HG03558 (cell line): ENCODE results near the gene UNC119B.
"Not testable (repeated sequence)": the region's sequence is repeated elsewhere in the genome, so short reads cannot be mapped to it uniquely, and the experiment has no call there.

Experiments
- ATAC-seq: cut with Tn5 transposase; IDR thresholded peaks from one replicate; pipeline ENCODE4 v1.9.1; 2021; ENCODE audit warnings: moderate number of reproducible peaks; ENCODE audit not compliant: unreplicated experiment; ENCODE audit errors: extremely low read depth

UNC119B gene

GRCh38 chr12:120710031-120710804, at the start of gene UNC119B:
Gene UNC119B (plus strand): TSS chr12:120710458. CDS start chr12:120710475, 17 bp downstream.
- ATAC-seq = no peak

GRCh38 chr12:120661432-120661831, 48.8 kb upstream of the UNC119B start:
- no peak for ATAC-seq

GRCh38 chr12:120662879-120663278, 47.4 kb upstream of the UNC119B start:
- ATAC-seq = no peak

DNA sequence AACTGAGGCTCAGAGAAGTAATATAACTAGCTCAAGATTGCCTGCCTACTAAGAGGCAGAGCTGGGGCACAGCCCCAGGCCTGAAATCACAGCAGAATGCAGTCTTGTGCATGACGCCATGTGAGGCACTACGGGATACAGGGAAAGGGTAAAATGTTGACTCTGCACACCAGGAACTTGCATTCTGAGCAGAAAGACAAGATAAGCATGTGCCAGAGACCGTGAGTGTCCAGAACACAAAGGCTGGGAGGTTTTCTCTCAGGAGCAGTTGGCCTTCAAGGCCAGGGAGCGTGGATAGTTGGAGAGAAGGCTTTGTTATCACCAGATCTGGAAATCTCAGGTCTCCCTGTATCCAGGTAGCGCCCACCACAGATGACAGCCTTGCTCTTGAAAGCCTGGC, 46.5 kb upstream of the UNC119B start:
- no peak for ATAC-seq

DNA sequence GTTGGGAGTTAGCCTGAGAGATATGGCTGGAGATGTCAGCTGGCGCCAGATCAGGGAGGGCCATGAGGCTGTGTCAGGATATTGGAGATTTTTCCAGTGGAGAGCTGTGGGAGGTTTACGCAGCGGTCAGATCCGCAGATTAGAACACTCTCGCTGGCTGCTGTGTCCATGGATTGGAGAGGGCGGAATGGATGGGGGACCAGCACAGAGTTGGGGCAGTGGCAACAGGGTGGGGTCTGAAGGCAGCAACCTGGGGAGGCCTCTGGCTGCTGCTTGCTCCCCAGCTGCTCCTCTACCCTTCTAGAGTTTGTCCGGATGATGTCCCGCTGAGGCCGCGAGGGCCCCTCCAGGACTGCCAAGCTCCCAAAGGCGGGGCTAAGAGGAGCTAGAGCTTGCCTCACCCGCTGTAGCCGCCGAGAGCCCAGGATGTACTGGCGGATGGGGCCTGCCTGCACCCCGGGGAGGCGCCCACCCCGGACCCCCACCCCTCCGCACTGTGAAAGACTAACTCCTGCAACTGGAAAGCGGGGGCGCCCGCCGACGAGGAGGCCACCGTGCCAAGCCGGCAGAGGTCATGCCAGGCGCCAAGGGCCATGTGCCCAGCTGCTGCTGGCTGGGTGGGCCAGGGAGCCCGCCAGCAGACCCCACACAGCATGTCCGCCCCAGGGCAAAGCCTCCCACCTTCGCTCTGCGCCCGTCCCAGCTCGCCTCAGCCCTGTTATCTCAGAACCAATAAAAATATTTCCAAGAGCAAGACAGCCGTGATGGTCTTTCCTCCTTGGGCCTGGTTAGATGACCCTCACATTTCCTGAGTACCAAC, 43.5 kb upstream of the UNC119B start:
- no peak for ATAC-seq

DNA sequence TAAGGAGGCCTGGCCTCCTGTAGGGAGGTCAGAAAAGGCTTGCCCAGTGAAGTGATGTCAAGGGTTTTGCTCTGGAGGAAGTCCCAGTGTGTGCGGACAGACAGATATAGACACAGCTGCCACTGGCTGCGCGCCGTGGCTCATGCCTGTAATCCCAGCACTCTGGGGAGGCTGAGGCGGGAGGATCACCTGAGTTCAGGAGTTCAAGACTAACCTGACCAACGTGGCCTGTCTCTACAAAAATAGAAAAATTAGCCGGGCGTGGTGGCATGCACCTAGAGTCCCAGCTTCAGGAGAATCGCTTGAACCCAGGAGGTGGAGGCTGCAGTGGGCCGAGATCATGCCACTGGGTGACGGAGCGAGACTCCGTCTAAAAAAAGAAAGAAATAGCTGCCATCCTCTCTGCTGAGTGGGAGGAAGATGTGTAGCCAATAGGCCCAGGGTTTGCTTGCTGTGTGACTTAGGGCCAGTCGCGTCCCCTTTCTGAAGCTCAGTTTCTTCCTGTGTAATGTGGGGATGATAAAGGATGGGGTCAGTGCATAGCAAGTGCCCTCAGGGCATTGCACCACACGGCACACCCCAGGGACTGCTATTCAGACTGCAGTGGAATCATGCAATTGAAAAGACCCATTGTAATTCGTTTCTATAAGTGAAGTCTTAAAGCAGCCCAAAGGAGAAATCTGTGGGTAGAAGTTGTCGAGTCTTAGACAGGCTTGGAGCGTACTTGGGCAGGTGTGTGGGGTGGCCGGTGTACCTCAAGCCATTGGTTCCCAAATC, 42.0 kb upstream of the UNC119B start:
- no peak for ATAC-seq

GRCh38 chr12:120668868-120669840, 41.1 kb upstream of the UNC119B start:
- ATAC-seq = no peak

DNA sequence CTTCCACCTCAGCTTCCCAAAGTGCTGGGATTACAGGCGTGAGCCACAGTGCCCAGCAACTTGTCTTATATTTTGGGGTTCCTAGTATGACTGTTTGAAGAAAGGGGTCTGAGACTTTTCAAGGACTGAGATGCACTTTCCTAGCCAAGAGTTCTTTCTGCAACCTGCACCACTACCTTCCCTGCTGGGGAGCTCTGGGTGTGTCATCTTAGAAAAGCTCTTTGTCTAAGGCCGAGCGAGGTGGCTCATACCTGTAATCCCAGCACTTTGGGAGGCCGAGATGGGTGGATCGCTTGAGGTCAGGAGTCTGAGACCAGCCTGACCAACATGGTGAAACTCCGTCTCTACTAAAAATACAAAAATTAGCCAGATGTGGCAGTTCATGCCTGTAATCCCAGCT, 40.0 kb upstream of the UNC119B start:
- ATAC-seq = not testable (repeated sequence)

GRCh38 chr12:120670667-120671066, 39.6 kb upstream of the UNC119B start:
- no peak for ATAC-seq

DNA sequence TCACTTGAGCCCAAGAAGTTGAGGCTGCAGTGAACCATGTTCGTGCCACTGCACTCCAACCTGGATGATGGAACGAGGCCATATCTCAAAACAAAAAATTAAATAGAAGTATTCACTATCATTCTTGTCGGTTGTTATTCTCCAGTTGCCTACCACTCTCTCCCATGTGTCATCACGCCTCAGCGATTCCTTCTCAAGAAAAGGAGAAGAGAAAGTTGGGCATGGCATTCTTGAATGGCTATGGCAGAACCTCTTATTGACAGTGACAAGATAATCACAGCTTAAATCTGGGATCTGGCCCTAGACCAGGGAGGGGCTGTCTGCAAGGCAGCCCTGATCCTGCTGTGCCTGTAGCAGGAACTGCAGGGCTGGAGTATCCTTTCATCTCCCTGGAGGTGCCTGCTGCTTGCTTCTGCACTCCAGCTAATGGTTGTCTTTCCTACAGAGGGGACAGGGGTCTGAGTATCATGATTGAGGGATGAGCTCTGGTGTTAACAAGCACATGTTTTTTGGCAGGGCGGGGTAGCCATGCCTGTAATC, 36.1 kb upstream of the UNC119B start:
- no peak for ATAC-seq

DNA sequence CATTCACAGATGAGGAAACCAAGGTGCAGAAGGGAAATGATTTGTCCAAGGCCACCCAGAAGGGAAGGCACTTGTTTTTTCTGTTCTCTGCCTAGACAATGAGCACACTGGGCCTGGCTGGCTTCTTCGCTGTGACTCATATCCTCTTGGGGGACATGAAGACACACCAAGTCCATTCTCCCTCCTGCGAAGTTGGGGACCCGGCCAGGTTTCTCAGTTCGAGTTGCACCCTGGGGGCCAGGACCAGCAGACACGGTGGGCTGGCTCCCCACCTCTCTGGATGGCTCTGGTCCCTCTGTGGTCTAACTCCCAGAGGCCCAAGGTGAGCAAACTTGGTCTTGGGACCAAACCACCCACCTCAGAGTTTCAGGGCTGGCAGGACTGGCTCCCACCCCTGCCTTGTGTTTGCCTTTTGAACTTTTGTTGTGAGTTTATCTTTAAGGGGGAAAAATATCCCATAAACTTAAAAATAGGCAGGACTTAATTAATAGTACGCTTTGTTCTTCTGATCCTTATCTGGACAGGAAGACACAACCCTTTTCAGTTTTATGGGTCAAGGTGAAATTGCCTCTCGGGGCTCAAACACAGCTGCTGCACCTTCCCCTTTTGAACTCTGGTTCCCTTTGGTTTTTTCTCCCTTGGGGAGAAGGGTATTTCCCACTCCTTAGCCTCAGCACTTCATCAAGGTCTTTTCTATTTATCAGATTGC, 32.3 kb upstream of the UNC119B start:
- no peak for ATAC-seq

DNA sequence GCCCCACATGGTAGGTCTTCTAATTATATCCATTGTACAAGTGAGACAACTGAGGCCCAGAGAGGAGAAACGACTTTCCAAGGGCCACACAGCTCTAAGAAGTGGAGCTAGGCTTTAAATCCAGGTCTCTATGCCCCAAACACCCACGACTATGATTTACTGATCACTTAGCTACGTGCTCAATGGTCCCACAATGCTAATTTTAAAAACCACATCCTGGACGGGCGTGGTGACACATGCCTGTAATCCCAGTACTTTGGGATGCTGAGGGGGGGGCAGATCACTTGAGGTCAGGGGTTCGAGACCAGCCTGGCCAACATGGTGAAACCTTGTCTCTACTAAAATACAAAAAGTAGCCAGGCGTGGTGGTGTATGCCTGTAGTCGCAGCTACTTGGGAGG, 31.7 kb upstream of the UNC119B start:
- no peak for ATAC-seq

DNA sequence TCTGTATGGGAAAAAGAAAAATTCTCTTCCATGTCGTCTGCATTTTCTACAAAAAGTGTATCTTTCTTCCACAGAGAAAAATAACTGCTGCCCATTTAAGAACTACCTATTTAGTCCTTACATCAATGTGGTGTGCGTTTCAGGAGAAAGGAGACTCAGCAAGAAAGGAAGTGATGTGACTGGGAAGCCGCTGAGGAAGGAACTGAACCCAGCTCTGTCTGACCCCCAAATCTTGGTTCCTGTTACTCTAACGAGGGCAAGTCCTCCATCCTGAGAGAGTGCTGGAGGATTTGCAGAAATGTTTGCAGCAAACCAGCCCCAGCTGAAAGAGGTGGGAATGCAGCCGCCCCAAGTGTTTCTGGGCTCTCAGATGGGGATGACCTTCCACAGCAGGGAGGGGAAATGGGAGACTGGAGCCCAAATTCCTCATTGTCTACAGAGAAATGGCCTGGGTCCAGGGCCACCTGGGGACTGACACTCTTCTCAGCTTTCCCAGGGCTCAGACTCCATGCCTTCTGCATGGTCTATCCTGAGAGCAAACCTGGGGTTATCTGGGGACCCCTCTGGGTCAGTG, 30.0 kb upstream of the UNC119B start:
- no peak for ATAC-seq

GRCh38 chr12:120684523-120684932, 25.7 kb upstream of the UNC119B start:
- no peak for ATAC-seq

GRCh38 chr12:120685522-120685921, 24.7 kb upstream of the UNC119B start:
- ATAC-seq = no peak

DNA sequence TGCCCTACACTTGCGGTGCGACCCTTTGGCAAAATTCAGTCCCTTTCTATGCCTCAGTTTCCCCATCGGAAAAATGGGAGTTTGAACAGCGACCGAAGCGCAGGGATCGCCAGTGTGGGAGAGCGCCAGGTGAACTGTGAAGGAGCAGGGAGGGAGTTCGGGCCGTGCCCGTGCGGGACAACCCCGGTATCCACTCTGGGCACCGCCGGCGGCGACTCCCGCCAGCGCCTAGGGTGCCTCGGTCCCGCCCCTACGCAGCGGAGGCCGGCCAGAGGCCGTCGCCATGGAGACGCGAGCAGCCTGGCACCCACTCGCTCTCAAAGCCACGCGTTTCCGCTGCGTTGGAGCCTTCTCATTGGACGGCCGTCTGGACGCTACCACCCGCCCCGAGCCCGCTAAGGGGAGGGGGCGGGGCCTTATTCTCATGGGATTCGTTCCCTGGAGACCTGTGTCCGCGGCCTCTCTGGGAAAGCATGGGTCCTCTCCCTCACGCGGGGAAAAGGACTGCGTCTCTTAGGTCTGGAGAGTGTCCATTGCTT, 24.0 kb upstream of the UNC119B start:
- ATAC-seq = peak; percentile 64

- peak; percentile 28 for ATAC-seq
These were observed 23.3 kb upstream of the UNC119B start, which contains the start of gene MLEC for GRCh38 chr12:120686690-120687577. Gene MLEC (plus strand): TSS chr12:120687149. CDS start chr12:120687297, 148 bp downstream.
